ENCODE results near the gene DLK2. TPM values are rescaled to one million over a fixed set of nuclear protein-coding genes. Genes with fewer than 3 reads are reported as not detected.

DLK2 gene
- total and polyA plus RNA-seq, 2 of the 13 experiments (the other 11 are each of a cell fraction or from before 2014, with no cell fraction given) = 1.2 to 3.8 TPM

DNA sequence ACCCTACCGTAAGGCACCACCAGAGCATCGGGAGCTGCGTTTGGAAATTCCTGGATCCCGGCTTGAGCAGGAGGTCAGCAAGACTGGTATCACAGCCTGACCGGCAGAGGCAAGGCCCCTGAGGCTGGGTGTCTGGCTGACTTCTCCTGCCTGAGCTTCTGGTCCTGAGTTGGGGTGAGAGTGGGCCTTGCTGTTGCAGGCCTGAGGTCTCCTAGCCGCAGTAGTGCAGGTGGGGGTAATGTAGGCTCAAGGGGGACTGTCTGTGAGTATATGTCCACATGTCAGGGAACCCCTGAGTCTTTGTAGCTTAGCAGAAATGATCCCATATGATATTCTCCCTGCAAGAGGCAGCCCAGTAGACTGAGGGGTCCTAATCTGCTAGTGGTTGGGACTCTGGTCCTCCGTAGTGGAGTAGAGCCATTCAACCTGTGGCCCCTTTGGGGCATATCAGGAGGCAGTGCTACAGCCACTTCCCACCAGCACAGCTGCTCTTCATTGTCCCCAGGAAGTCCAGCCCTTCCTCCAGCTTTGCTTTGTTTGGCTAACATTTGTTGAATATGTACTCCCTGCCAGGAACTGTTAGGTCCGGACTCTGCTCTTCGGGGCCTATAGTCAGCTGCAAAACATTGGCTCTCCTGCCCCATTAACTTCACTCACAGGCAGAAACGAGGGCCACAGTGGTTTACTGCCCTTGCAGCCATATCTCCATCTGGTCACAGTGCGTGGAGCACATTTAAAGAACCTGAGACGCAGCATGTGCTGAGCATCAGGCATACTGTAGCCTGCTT is 43.9 kb upstream of the DLK2 start (continued):
- TF ChIP-seq ZNF274 (CRISPR knock-in tag; IDR thresholded peaks at IDR 0.05) (peak; percentile 19; the same call in 1 of the 2 replicates), TBP (CRISPR knock-in tag; IDR thresholded peaks at IDR 0.05) (no peak), TGIF2 (CRISPR knock-in tag; IDR thresholded peaks at IDR 0.05) (no peak), ZNF761 (CRISPR knock-in tag; conservative IDR thresholded peaks at IDR 0.05) (no peak), DNMT3B (CRISPR knock-in tag; conservative IDR thresholded peaks at IDR 0.05) (no peak), TRIM24 (CRISPR knock-in tag; IDR thresholded peaks at IDR 0.05) (no peak), ZSCAN29 (CRISPR knock-in tag; conservative IDR thresholded peaks at IDR 0.05) (0 out of 2 replicates have a peak, but pooled peaks have one; percentile 43), CEBPB (IDR thresholded peaks at IDR 0.05; ENCODE audit: borderline replicate concordance, low read depth, low read length) (no peak), RBFOX2 (IDR thresholded peaks at IDR 0.05; ENCODE audit: low read depth, low read length) (no peak), KLF6 (CRISPR knock-in tag; IDR thresholded peaks at IDR 0.05) (no peak)
- TF ChIP-seq, protein P1, sequence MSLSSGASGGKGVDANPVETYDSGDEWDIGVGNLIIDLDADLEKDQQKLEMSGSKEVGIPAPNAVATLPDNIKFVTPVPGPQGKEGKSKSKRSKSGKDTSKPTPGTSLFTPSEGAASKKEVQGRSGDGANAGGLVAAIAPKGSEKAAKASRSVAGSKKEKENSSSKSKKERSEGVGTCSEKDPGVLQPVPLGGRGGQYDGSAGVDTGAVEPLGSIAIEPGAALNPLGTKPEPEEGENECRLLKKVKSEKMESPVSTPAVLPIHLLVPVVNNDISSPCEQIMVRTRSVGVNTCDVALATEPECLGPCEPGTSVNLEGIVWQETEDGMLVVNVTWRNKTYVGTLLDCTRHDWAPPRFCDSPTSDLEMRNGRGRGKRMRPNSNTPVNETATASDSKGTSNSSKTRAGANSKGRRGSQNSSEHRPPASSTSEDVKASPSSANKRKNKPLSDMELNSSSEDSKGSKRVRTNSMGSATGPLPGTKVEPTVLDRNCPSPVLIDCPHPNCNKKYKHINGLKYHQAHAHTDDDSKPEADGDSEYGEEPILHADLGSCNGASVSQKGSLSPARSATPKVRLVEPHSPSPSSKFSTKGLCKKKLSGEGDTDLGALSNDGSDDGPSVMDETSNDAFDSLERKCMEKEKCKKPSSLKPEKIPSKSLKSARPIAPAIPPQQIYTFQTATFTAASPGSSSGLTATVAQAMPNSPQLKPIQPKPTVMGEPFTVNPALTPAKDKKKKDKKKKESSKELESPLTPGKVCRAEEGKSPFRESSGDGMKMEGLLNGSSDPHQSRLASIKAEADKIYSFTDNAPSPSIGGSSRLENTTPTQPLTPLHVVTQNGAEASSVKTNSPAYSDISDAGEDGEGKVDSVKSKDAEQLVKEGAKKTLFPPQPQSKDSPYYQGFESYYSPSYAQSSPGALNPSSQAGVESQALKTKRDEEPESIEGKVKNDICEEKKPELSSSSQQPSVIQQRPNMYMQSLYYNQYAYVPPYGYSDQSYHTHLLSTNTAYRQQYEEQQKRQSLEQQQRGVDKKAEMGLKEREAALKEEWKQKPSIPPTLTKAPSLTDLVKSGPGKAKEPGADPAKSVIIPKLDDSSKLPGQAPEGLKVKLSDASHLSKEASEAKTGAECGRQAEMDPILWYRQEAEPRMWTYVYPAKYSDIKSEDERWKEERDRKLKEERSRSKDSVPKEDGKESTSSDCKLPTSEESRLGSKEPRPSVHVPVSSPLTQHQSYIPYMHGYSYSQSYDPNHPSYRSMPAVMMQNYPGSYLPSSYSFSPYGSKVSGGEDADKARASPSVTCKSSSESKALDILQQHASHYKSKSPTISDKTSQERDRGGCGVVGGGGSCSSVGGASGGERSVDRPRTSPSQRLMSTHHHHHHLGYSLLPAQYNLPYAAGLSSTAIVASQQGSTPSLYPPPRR (CRISPR knock-in tag; IDR thresholded peaks at IDR 0.05; ENCODE audit: borderline replicate concordance) = peak; percentile 60; the same call in 1 of the 2 replicates
- TF ChIP-seq, protein P2, sequence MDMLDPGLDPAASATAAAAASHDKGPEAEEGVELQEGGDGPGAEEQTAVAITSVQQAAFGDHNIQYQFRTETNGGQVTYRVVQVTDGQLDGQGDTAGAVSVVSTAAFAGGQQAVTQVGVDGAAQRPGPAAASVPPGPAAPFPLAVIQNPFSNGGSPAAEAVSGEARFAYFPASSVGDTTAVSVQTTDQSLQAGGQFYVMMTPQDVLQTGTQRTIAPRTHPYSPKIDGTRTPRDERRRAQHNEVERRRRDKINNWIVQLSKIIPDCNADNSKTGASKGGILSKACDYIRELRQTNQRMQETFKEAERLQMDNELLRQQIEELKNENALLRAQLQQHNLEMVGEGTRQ (IDR thresholded peaks at IDR 0.05; ENCODE audit: low read depth, low read length) = no peak
- TF ChIP-seq, protein P2 (CRISPR knock-in tag; IDR thresholded peaks at IDR 0.05; ENCODE audit: borderline replicate concordance) = no peak
- TF ChIP-seq, protein P3, sequence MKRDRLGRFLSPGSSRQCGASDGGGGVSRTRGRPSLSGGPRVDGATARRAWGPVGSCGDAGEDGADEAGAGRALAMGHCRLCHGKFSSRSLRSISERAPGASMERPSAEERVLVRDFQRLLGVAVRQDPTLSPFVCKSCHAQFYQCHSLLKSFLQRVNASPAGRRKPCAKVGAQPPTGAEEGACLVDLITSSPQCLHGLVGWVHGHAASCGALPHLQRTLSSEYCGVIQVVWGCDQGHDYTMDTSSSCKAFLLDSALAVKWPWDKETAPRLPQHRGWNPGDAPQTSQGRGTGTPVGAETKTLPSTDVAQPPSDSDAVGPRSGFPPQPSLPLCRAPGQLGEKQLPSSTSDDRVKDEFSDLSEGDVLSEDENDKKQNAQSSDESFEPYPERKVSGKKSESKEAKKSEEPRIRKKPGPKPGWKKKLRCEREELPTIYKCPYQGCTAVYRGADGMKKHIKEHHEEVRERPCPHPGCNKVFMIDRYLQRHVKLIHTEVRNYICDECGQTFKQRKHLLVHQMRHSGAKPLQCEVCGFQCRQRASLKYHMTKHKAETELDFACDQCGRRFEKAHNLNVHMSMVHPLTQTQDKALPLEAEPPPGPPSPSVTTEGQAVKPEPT (CRISPR knock-in tag; IDR thresholded peaks at IDR 0.05; ENCODE audit: low read depth) = no peak
- TF ChIP-seq, protein P4, sequence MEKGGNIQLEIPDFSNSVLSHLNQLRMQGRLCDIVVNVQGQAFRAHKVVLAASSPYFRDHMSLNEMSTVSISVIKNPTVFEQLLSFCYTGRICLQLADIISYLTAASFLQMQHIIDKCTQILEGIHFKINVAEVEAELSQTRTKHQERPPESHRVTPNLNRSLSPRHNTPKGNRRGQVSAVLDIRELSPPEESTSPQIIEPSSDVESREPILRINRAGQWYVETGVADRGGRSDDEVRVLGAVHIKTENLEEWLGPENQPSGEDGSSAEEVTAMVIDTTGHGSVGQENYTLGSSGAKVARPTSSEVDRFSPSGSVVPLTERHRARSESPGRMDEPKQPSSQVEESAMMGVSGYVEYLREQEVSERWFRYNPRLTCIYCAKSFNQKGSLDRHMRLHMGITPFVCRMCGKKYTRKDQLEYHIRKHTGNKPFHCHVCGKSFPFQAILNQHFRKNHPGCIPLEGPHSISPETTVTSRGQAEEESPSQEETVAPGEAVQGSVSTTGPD (CRISPR knock-in tag; IDR thresholded peaks at IDR 0.05) = no peak
- TF ChIP-seq, protein P5, sequence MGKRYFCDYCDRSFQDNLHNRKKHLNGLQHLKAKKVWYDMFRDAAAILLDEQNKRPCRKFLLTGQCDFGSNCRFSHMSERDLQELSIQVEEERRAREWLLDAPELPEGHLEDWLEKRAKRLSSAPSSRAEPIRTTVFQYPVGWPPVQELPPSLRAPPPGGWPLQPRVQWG (CRISPR knock-in tag; IDR thresholded peaks at IDR 0.05; ENCODE audit: borderline replicate concordance, low read depth) = no peak
- TF ChIP-seq, protein P6, sequence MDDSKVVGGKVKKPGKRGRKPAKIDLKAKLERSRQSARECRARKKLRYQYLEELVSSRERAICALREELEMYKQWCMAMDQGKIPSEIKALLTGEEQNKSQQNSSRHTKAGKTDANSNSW (CRISPR knock-in tag; IDR thresholded peaks at IDR 0.05; ENCODE audit: borderline replicate concordance) = no peak
